ENCODE results near the gene ZIC2. TPM values are rescaled to one million over a fixed set of nuclear protein-coding genes. Genes with fewer than 3 reads are reported as not detected.

The ZIC2 gene
- total and polyA plus RNA-seq, 2 of the 4 experiments (the other 2 are of a cell fraction) = not detected

DNA sequence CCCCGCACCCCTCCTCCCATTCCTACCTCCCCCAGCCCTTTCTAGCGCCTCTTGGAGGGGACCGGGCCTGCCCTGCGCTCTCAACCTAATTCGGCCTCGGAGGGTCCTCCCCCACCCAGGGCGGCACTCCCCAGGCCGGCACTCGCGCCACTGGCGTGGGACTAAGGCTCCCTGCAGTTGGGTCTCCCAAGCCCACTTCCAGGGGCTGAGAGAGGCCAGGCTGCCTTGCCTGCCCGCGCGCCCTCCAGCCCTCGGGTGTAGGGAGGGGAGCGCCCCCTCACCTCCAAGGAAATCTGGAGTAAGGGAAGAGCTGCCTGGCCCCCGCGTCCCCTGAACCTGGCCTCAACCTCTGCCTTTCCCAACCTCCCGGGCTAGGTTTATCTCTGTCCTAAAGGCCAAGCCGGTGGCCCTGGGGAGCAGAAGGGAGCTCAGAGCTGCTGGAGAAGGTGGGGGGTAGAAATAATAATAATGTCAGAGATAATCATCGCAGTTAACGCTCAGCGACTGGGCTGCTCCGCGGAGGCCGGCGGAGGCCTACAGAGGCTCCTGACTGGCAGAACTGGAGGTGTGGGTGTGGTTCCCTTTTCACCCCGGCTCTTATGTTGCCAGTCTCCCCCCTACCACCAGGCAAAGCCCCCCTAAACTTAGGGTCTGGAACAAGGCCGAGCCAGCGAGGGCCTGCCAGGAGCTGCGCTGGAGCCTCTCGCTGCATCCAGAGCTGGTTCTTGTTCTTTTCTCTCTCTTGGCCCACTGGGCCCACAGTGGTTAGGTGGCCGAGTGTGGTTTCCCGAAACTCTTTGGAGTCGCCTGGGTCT is 9.6 kb downstream of the ZIC2 start (continued):
- TF ChIP-seq RCOR1 (IDR thresholded peaks at IDR 0.05; ENCODE audit: insufficient replicate concordance, low read length) = no peak

- dilution Hi-C loops (cut with HindIII; ENCODE audit: low sequenced_read_pairs, unreplicated experiment) = no loop called here
- no peak for DNase-seq
- Histone ChIP-seq H4K8ac (ENCODE audit: low read depth in 2 of 2, low read length in 2 of 2) (no peak overlapping the region), H3K27me3 (ENCODE audit: control insufficient read depth, insufficient read depth, low read length) (peaks cover 94% of the 10 kb centered on the region), H2AK5ac (ENCODE audit: low read depth, low read length) (no peak overlapping the region), H3K4ac (ENCODE audit: low read depth, low read length) (no peak overlapping the region), H3K4me3 (ENCODE audit: insufficient read depth, low read depth, low read length) (no peak overlapping the region), H3K4me1 (ENCODE audit: control insufficient read depth, insufficient read depth, low read length) (no peaks in the 10 kb centered on the region), H4K20me1 (ENCODE audit: insufficient read depth, low read length) (peaks cover 5% of the 10 kb centered on the region), H2BK5ac (ENCODE audit: low read depth, low read length, poor library complexity, severe bottlenecking) (no peak overlapping the region), H4K91ac (ENCODE audit: insufficient read depth, low read depth, low read length) (no peak overlapping the region), H2BK15ac (ENCODE audit: low read depth, low read length) (no peak overlapping the region), H2AFZ (replicated peaks; ENCODE audit: low read length, poor library complexity) (no peak overlapping the region), H3K56ac (ENCODE audit: extremely low read depth, insufficient read depth, low read length) (no peak overlapping the region), H3K14ac (replicated peaks; ENCODE audit: low read depth, low read length) (no peak overlapping the region), H3K9ac (ENCODE audit: low read depth, low read length) (no peak overlapping the region), H3K79me1 (ENCODE audit: low read depth in 1 of 2, low read length in 2 of 2) (no peaks in the 10 kb centered on the region), H3K4me2 (ENCODE audit: low read depth, low read length) (no peak overlapping the region), H3K18ac (ENCODE audit: low read depth, low read length) (no peak overlapping the region), H2BK120ac (ENCODE audit: low read depth, low read length) (no peak overlapping the region), H3K27ac (ENCODE audit: insufficient read depth, low read length) (no peak overlapping the region), H2BK20ac (ENCODE audit: low read depth, low read length) (no peak overlapping the region), H3K23ac (ENCODE audit: low read depth, low read length) (no peak overlapping the region), H3K9me1 (ENCODE audit: insufficient read depth, low read length) (0 out of 2 replicates have a peak, but pooled peaks cover 3% of the 10 kb centered on the region), H3K36me3 (ENCODE audit: control insufficient read depth, insufficient read depth, low read length) (no peaks in the 10 kb centered on the region), H2AK9ac (replicated peaks; ENCODE audit: low read depth, low read length, poor library complexity) (no peak overlapping the region), H3K9me3 (ENCODE audit: control insufficient read depth, insufficient read depth, low read length) (peaks cover 34% of the 10 kb centered on the region), H4K5ac (ENCODE audit: low read depth, low read length) (no peak overlapping the region)
- no peak for ATAC-seq (ENCODE audit: low read depth)
- ChIA-PET CTCF (no interaction called here), POLR2A (ENCODE audit: unreplicated experiment) (interaction anchor here (0.7 kb wide), 1 partner anchor 11 kb away, joined by 5 read pairs; no protein-coding TSS in a partner anchor)
- WGBS, 2 experiments (ENCODE audit: extremely low coverage in 2 of 2, insufficient read length in 1 of 2) = 16% methylated on average over 5 of the region's 36 CpGs; no CpG with 5 or more reads in 1 of the 2 experiments
- no TSS peak for BruUV-seq (replicated peaks)
- intact Hi-C loops (cut with micrococcal nuclease) = no loop called here
- in situ Hi-C loops (cut with MboI; ENCODE audit: low sequenced_read_pairs) = no loop called here
- TF ChIP-seq MAFK (IDR thresholded peaks at IDR 0.05; ENCODE audit: low read depth, low read length) (no peak), NFE2L2 (IDR thresholded peaks at IDR 0.05; ENCODE audit: low read depth, low read length) (no peak), CEBPB (IDR thresholded peaks at IDR 0.05; ENCODE audit: low read depth, low read length) (no peak), CHD1 (IDR thresholded peaks at IDR 0.05; ENCODE audit: low read depth, low read length) (no peak), POLR2A (IDR thresholded peaks at IDR 0.05; ENCODE audit: low read depth, low read length) (no peak), FOS (IDR thresholded peaks at IDR 0.05; ENCODE audit: low read depth, low read length) (no peak), SMC3 (IDR thresholded peaks at IDR 0.05; ENCODE audit: low read depth, low read length) (no peak), ELK1 (IDR thresholded peaks at IDR 0.05; ENCODE audit: borderline replicate concordance, low read depth, low read length) (no peak), RCOR1 (IDR thresholded peaks at IDR 0.05; ENCODE audit: insufficient replicate concordance, low read length) (no peak), MAZ (IDR thresholded peaks at IDR 0.05; ENCODE audit: borderline replicate concordance, low read depth, low read length) (no peak), BHLHE40 (IDR thresholded peaks at IDR 0.05; ENCODE audit: low read depth, low read length) (no peak), RAD21 (IDR thresholded peaks at IDR 0.05; ENCODE audit: low read length) (no peak), RFX5 (IDR thresholded peaks at IDR 0.05; ENCODE audit: low read depth, low read length) (no peak), MXI1 (IDR thresholded peaks at IDR 0.05; ENCODE audit: borderline replicate concordance, low read depth, low read length) (no peak)
Measured at GRCh38 chr13:99991828-99992775, 10.5 kb downstream of the ZIC2 start.

All from IMR-90 (cell line).